Activated naive CD8-positive, alpha-beta T cell treated with anti-CD3 and anti-CD28 coated beads, Interleukin-2, amount 10 ng/mL, durations not matched to agents 7 days and 5 days (primary cell): ENCODE measurements around the gene LIPN. TPM values are rescaled to one million over a fixed set of nuclear protein-coding genes. Genes with fewer than 3 reads are reported as not detected.

Source experiments
- ATAC-seq: fragments of 150-1000 bp; cut with Tn5 transposase; one replicate; pipeline ENCODE4 v1.10.0; 2021; ENCODE audit warnings: low read depth, moderate library complexity
- POLR2A ChIA-PET: fragments of 350-600 bp; sonication (Branson Sonifier 250); formaldehyde crosslinking; loops from one replicate; lab custom pipeline; 2021; ENCODE audit warnings: antibody characterized with exemption; lab: Charles Lee
- DNase-seq: peaks from one replicate; pipeline ENCODE4 v3.0.0; 2021
- H3K27ac Mint-ChIP-seq: one replicate; pipeline ENCODE4 v1.8.0; 2022; ENCODE audit warnings: mild to moderate bottlenecking, mixed read lengths
- H3K27me3 Mint-ChIP-seq: one replicate; pipeline ENCODE4 v1.8.0; 2022; ENCODE audit warnings: mild to moderate bottlenecking, moderate library complexity, mixed read lengths
- H3K36me3 Mint-ChIP-seq: one replicate; pipeline ENCODE4 v1.8.0; 2021; ENCODE audit warnings: mild to moderate bottlenecking, mixed read lengths
- H3K4me1 Mint-ChIP-seq: one replicate; pipeline ENCODE4 v1.8.0; 2021; ENCODE audit warnings: mixed read lengths
- H3K4me3 Mint-ChIP-seq: one replicate; pipeline ENCODE4 v1.8.0; 2022; ENCODE audit warnings: mild to moderate bottlenecking, moderate library complexity, mixed read lengths
- H3K9me3 Mint-ChIP-seq: one replicate; pipeline ENCODE4 v1.8.0; 2021; ENCODE audit warnings: mixed read lengths
- total RNA-seq, 2 experiments: library from RNA; stranded (reverse); gene quantifications; one replicate each; pipeline ENCODE4 v1.2.3, GENCODE V29; 2021

Gene LIPN
- total RNA-seq, 2 experiments from 2014 or later, result not detected

- Mint-ChIP-seq H3K4me3 (no peak overlapping the region), H3K27me3 (no peaks in the 10 kb centered on the region), H3K27ac (no peak overlapping the region), H3K36me3 (no peaks in the 10 kb centered on the region), H3K9me3 (no peaks in the 10 kb centered on the region), H3K4me1 (peaks cover 15% of the 10 kb centered on the region)
- no peak for ATAC-seq
- POLR2A ChIA-PET, result no interaction called here
- DNase-seq, result no peak
Measured at GRCh38 chr10:88791924-88792323, 32.1 kb downstream of the LIPN start.

GRCh38 chr10:88792661-88793060 is 32.8 kb downstream of the LIPN start:
- Mint-ChIP-seq H3K9me3 (no peaks in the 10 kb centered on the region), H3K27ac (no peak overlapping the region), H3K27me3 (no peaks in the 10 kb centered on the region), H3K4me1 (peaks cover 15% of the 10 kb centered on the region), H3K36me3 (no peaks in the 10 kb centered on the region), H3K4me3 (no peak overlapping the region)
- no peak for ATAC-seq
- no peak for DNase-seq
- POLR2A ChIA-PET, result no interaction called here

GRCh38 chr10:88793712-88794299 is 34.0 kb downstream of the LIPN start:
- POLR2A ChIA-PET, result no interaction called here
- Mint-ChIP-seq H3K4me3 (peak overlapping the region; percentile 41), H3K9me3 (no peaks in the 10 kb centered on the region), H3K4me1 (peaks cover 15% of the 10 kb centered on the region), H3K27me3 (no peaks in the 10 kb centered on the region), H3K36me3 (no peaks in the 10 kb centered on the region), H3K27ac (peak overlapping the region; percentile 15)
- ATAC-seq (peak; percentile 70), DNase-seq (no peak)

GRCh38 chr10:88794731-88795130 is 34.9 kb downstream of the LIPN start:
- Mint-ChIP-seq H3K27ac (no peak overlapping the region), H3K27me3 (peaks cover 6% of the 10 kb centered on the region), H3K36me3 (no peaks in the 10 kb centered on the region), H3K4me1 (peaks cover 15% of the 10 kb centered on the region), H3K9me3 (no peaks in the 10 kb centered on the region), H3K4me3 (no peak overlapping the region)
- ATAC-seq (no peak), DNase-seq (no peak)
- POLR2A ChIA-PET, result no interaction called here

- Mint-ChIP-seq H3K4me3 (no peak overlapping the region), H3K9me3 (no peaks in the 10 kb centered on the region), H3K27me3 (peaks cover 6% of the 10 kb centered on the region), H3K36me3 (no peaks in the 10 kb centered on the region), H3K4me1 (no peaks in the 10 kb centered on the region), H3K27ac (no peak overlapping the region)
- POLR2A ChIA-PET, result no interaction called here
- ATAC-seq (no peak), DNase-seq (no peak)
Measured at GRCh38 chr10:88800152-88801125, 40.6 kb downstream of the LIPN start.

- ATAC-seq (no peak), DNase-seq (no peak)
- no peaks in the 10 kb centered on the region for H3K36me3 Mint-ChIP-seq
- H3K4me1 Mint-ChIP-seq, result no peaks in the 10 kb centered on the region
- peaks cover 6% of the 10 kb centered on the region for H3K27me3 Mint-ChIP-seq
- POLR2A ChIA-PET, result no interaction called here
- H3K9me3 Mint-ChIP-seq, result no peaks in the 10 kb centered on the region
- no peak within 1 kb of the TSS for H3K4me3 Mint-ChIP-seq
- no peak within 1 kb of the TSS for H3K27ac Mint-ChIP-seq
Measured at GRCh38 chr10:88802523-88803285, 42.9 kb downstream of the LIPN start, which contains the start of gene LIPM. Gene LIPM, plus strand, starts transcription at chr10:88802730. Its CDS starts 167 bp downstream, at chr10:88802897.

- no peaks in the 10 kb centered on the region for H3K4me1 Mint-ChIP-seq
- no peak overlapping the region for H3K4me3 Mint-ChIP-seq
- ATAC-seq (no peak), DNase-seq (no peak)
- no peaks in the 10 kb centered on the region for H3K9me3 Mint-ChIP-seq
- POLR2A ChIA-PET, result no interaction called here
- peaks cover 6% of the 10 kb centered on the region for H3K27me3 Mint-ChIP-seq
- H3K27ac Mint-ChIP-seq, result no peak overlapping the region
- no peaks in the 10 kb centered on the region for H3K36me3 Mint-ChIP-seq
Measured at GRCh38 chr10:88803641-88804040, 43.8 kb downstream of the LIPN start.

- Mint-ChIP-seq H3K36me3 (no peaks in the 10 kb centered on the region), H3K27me3 (peaks cover 3% of the 10 kb centered on the region), H3K27ac (no peak overlapping the region), H3K9me3 (no peaks in the 10 kb centered on the region), H3K4me3 (no peak overlapping the region), H3K4me1 (no peaks in the 10 kb centered on the region)
- no peak for DNase-seq
- POLR2A ChIA-PET, result no interaction called here
- no peak for ATAC-seq
Measured at GRCh38 chr10:88804083-88804812, 44.4 kb downstream of the LIPN start.

GRCh38 chr10:88805361-88805760 is 45.5 kb downstream of the LIPN start:
- H3K27ac Mint-ChIP-seq, result no peak overlapping the region
- no peaks in the 10 kb centered on the region for H3K27me3 Mint-ChIP-seq
- ATAC-seq (no peak), DNase-seq (no peak)
- H3K4me3 Mint-ChIP-seq, result no peak overlapping the region
- peaks cover under 1% of the 10 kb centered on the region for H3K4me1 Mint-ChIP-seq
- POLR2A ChIA-PET, result no interaction called here
- no peaks in the 10 kb centered on the region for H3K36me3 Mint-ChIP-seq
- H3K9me3 Mint-ChIP-seq, result no peaks in the 10 kb centered on the region

GRCh38 chr10:88805924-88806323 is 46.1 kb downstream of the LIPN start:
- no peak overlapping the region for H3K4me3 Mint-ChIP-seq
- peaks cover 4% of the 10 kb centered on the region for H3K4me1 Mint-ChIP-seq
- POLR2A ChIA-PET, result no interaction called here
- H3K27me3 Mint-ChIP-seq, result no peaks in the 10 kb centered on the region
- H3K27ac Mint-ChIP-seq, result no peak overlapping the region
- no peaks in the 10 kb centered on the region for H3K9me3 Mint-ChIP-seq
- H3K36me3 Mint-ChIP-seq, result no peaks in the 10 kb centered on the region
- DNase-seq (no peak), ATAC-seq (no peak)

- Mint-ChIP-seq H3K4me3 (no peak overlapping the region), H3K27ac (no peak overlapping the region), H3K27me3 (peaks cover 3% of the 10 kb centered on the region), H3K36me3 (no peaks in the 10 kb centered on the region), H3K9me3 (no peaks in the 10 kb centered on the region), H3K4me1 (peaks cover 4% of the 10 kb centered on the region)
- POLR2A ChIA-PET, result no interaction called here
- ATAC-seq (no peak), DNase-seq (no peak)
Measured at GRCh38 chr10:88809621-88810020, 49.8 kb downstream of the LIPN start.

- Mint-ChIP-seq H3K36me3 (no peaks in the 10 kb centered on the region), H3K27ac (no peak overlapping the region), H3K4me1 (peaks cover 7% of the 10 kb centered on the region), H3K27me3 (peaks cover 3% of the 10 kb centered on the region), H3K4me3 (no peak overlapping the region), H3K9me3 (no peaks in the 10 kb centered on the region)
- ATAC-seq, result peak; percentile 70
- POLR2A ChIA-PET, result interaction anchor here (1.1 kb wide), 1 partner anchor 14 kb away, joined by 4 read pairs; no protein-coding TSS in a partner anchor
- DNase-seq, result no peak
Measured at GRCh38 chr10:88810196-88810961, 50.6 kb downstream of the LIPN start.
